ENCODE results near the gene ZNF281.

ZNF281 gene

GRCh38 chr1:200388791-200389190, 21.0 kb downstream of the ZNF281 start:
- no peak for FAIRE-seq

- FAIRE-seq, result no peak
Measured at GRCh38 chr1:200386416-200386815, 23.4 kb downstream of the ZNF281 start.

GRCh38 chr1:200384818-200385390, 24.9 kb downstream of the ZNF281 start:
- no peak for FAIRE-seq

- FAIRE-seq, result no peak
Measured at GRCh38 chr1:200381256-200381984, 28.4 kb downstream of the ZNF281 start.

GRCh38 chr1:200380589-200381021, 29.2 kb downstream of the ZNF281 start:
- FAIRE-seq, result no peak

- FAIRE-seq, result no peak
Measured at GRCh38 chr1:200379940-200380588, 29.8 kb downstream of the ZNF281 start.

GRCh38 chr1:200379432-200379757, 30.4 kb downstream of the ZNF281 start:
- no peak for FAIRE-seq

GRCh38 chr1:200378096-200378495, 31.7 kb downstream of the ZNF281 start:
- FAIRE-seq, result no peak

GRCh38 chr1:200376528-200376927, 33.3 kb downstream of the ZNF281 start:
- FAIRE-seq, result no peak

- no peak for FAIRE-seq
Measured at GRCh38 chr1:200374569-200375295, 35.1 kb downstream of the ZNF281 start.

GRCh38 chr1:200373811-200374231, 36.0 kb downstream of the ZNF281 start:
- no peak for FAIRE-seq

- no peak for FAIRE-seq
Measured at GRCh38 chr1:200372885-200373181, 37.0 kb downstream of the ZNF281 start.

GRCh38 chr1:200372095-200372884, 37.5 kb downstream of the ZNF281 start:
- FAIRE-seq, result no peak

GRCh38 chr1:200369706-200370105, 40.1 kb downstream of the ZNF281 start:
- no peak for FAIRE-seq

- FAIRE-seq, result no peak
Measured at GRCh38 chr1:200369131-200369530, 40.7 kb downstream of the ZNF281 start.

GRCh38 chr1:200368556-200368955, 41.3 kb downstream of the ZNF281 start:
- FAIRE-seq, result no peak

GRCh38 chr1:200367841-200368534, 41.8 kb downstream of the ZNF281 start:
- FAIRE-seq, result no peak

GRCh38 chr1:200366577-200367253, 43.1 kb downstream of the ZNF281 start:
- FAIRE-seq, result no peak

- no peak for FAIRE-seq
Measured at GRCh38 chr1:200365897-200366426, 43.9 kb downstream of the ZNF281 start.

GRCh38 chr1:200364831-200365230, 45.0 kb downstream of the ZNF281 start:
- no peak for FAIRE-seq

- FAIRE-seq, result no peak
Measured at GRCh38 chr1:200364091-200364759, 45.6 kb downstream of the ZNF281 start.
